ENCODE results near the gene LYPLA2. TPM values are rescaled to one million over a fixed set of nuclear protein-coding genes. Genes with fewer than 3 reads are reported as not detected.
A peak's percentile ranks its signal among the peaks of the same experiment; 100 is the strongest.

Gene LYPLA2
- total and polyA plus RNA-seq, 2 of the 4 experiments (the other 2 are of a cell fraction): 44.3 to 78.6 TPM

DNA sequence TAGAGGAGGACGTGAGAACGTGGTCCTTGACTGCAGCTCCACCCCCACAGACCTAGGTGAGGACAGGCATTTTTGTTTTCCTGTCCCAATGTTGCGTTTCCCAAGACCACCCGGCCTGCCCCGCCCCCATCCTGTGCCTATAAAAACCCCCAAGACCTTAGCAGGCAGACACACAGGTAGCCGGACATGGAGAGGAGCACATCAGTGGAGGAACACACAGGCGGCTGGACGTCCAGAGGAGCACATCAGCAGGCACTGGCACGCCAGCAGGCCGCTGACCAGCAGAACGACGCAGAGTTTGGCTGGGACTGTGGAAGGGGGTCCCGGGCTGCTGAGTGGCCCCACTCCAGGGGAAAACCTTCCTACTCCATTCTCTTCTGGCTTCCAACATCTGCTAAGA, 47.0 kb downstream of the LYPLA2 start:
- dilution Hi-C loops (cut with HindIII; ENCODE audit: low sequenced_read_pairs, unreplicated experiment): no loop called here
- in situ Hi-C loops (cut with MboI; ENCODE audit: low sequenced_read_pairs): no loop called here

More for the DNA sequence above, 47.0 kb downstream of the LYPLA2 start:
- Histone ChIP-seq H2AK9ac (replicated peaks; ENCODE audit: low read depth, low read length, poor library complexity) (no peak overlapping the region), H4K8ac (ENCODE audit: low read depth in 2 of 2, low read length in 2 of 2) (no peak overlapping the region), H3K9me1 (ENCODE audit: insufficient read depth, low read length) (no peaks in the 10 kb centered on the region), H3K27me3 (ENCODE audit: control insufficient read depth, insufficient read depth, low read length) (peaks cover 27% of the 10 kb centered on the region), H2BK15ac (ENCODE audit: low read depth, low read length) (no peak overlapping the region), H3K4ac (ENCODE audit: low read depth, low read length) (no peak overlapping the region), H3K56ac (ENCODE audit: extremely low read depth, insufficient read depth, low read length) (no peak overlapping the region), H3K4me2 (ENCODE audit: low read depth, low read length) (peak overlapping the region; percentile 99), H4K91ac (ENCODE audit: insufficient read depth, low read depth, low read length) (no peak overlapping the region), H3K18ac (ENCODE audit: low read depth, low read length) (no peak overlapping the region), H2BK5ac (ENCODE audit: low read depth, low read length, poor library complexity, severe bottlenecking) (no peak overlapping the region), H4K20me1 (ENCODE audit: insufficient read depth, low read length) (no peaks in the 10 kb centered on the region), H2BK20ac (ENCODE audit: low read depth, low read length) (no peak overlapping the region), H3K36me3 (ENCODE audit: control insufficient read depth, insufficient read depth, low read length) (no peaks in the 10 kb centered on the region), H3K9ac (ENCODE audit: low read depth, low read length) (no peak overlapping the region), H3K4me1 (ENCODE audit: control insufficient read depth, insufficient read depth, low read length) (no peaks in the 10 kb centered on the region), H3K23ac (ENCODE audit: low read depth, low read length) (no peak overlapping the region), H3K9me3 (ENCODE audit: control insufficient read depth, insufficient read depth, low read length) (no peaks in the 10 kb centered on the region), H3K14ac (replicated peaks; ENCODE audit: low read depth, low read length) (no peak overlapping the region), H3K79me1 (ENCODE audit: low read depth in 1 of 2, low read length in 2 of 2) (no peaks in the 10 kb centered on the region), H2BK120ac (ENCODE audit: low read depth, low read length) (no peak overlapping the region), H2AK5ac (ENCODE audit: low read depth, low read length) (no peak overlapping the region), H3K4me3 (ENCODE audit: insufficient read depth, low read depth, low read length) (no peak overlapping the region), H2AFZ (replicated peaks; ENCODE audit: low read length, poor library complexity) (no peak overlapping the region), H3K27ac (ENCODE audit: insufficient read depth, low read length) (no peak overlapping the region), H4K5ac (ENCODE audit: low read depth, low read length) (no peak overlapping the region)
- POLR2A ChIA-PET (ENCODE audit: unreplicated experiment): no interaction called here
- DNase-seq: no peak
- no peak for TF ChIP-seq NFE2L2 (IDR thresholded peaks at IDR 0.05; ENCODE audit: low read depth, low read length)
- no peak for TF ChIP-seq BHLHE40 (IDR thresholded peaks at IDR 0.05; ENCODE audit: low read depth, low read length)
- TF ChIP-seq CEBPB (IDR thresholded peaks at IDR 0.05; ENCODE audit: low read depth, low read length): no peak
- no peak for TF ChIP-seq MAZ (IDR thresholded peaks at IDR 0.05; ENCODE audit: borderline replicate concordance, low read depth, low read length)
- no peak for TF ChIP-seq SMC3 (IDR thresholded peaks at IDR 0.05; ENCODE audit: low read depth, low read length)
- TF ChIP-seq ELK1 (IDR thresholded peaks at IDR 0.05; ENCODE audit: borderline replicate concordance, low read depth, low read length): no peak
- TF ChIP-seq RCOR1 (IDR thresholded peaks at IDR 0.05; ENCODE audit: insufficient replicate concordance, low read length): no peak
- no peak for TF ChIP-seq RFX5 (IDR thresholded peaks at IDR 0.05; ENCODE audit: low read depth, low read length)
- TF ChIP-seq CHD1 (IDR thresholded peaks at IDR 0.05; ENCODE audit: low read depth, low read length): no peak
- TF ChIP-seq POLR2A (IDR thresholded peaks at IDR 0.05; ENCODE audit: low read depth, low read length): no peak
- no CpG with 5 or more reads among the region's 13 CpGs for WGBS, 2 experiments (ENCODE audit: extremely low coverage in 2 of 2, insufficient read length in 1 of 2)
- CTCF ChIA-PET: interaction anchor here (0.5 kb wide), 1 partner anchor 209 kb away, joined by 3 read pairs; no protein-coding TSS in a partner anchor
- intact Hi-C loops (cut with micrococcal nuclease): no loop called here
- no peak for ATAC-seq (ENCODE audit: low read depth)
- BruUV-seq (replicated peaks): no TSS peak

All from IMR-90 (cell line).